ENCODE results near the gene SLFN13.
A peak's percentile ranks its signal among the peaks of the same experiment; 100 is the strongest.
"Not testable (repeated sequence)": the region's sequence is repeated elsewhere in the genome, so short reads cannot be mapped to it uniquely, and the experiment has no call there.

Gene SLFN13

DNA sequence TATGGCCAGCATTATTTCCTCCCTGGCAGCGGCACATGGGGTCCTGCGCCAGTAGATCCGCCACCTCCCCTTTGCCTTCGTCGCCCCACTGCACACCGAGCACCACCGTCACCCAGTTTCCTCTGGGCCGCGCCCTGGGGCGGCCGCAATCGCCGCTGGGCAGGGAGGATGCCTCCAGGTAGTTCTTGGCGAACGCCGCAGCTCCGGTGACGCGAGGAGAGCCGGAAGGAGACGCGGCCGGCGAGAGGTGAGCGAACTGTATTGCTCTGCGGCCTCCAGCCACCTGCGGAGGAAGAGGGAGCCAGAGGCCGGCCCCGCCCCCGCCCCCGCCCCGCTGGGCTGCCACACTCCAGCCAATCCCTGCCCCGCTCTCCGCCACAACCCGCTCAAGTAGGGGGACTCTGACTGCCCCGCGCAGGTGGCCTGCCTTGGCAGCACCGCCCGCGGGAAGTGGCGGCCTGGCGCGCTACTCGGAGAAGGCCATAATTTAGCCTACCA lies 11.8 kb upstream of the SLFN13 start:
- peak; percentile 40 for DNase-seq (ENCODE audit: low read depth)
- TF ChIP-seq, protein P1, sequence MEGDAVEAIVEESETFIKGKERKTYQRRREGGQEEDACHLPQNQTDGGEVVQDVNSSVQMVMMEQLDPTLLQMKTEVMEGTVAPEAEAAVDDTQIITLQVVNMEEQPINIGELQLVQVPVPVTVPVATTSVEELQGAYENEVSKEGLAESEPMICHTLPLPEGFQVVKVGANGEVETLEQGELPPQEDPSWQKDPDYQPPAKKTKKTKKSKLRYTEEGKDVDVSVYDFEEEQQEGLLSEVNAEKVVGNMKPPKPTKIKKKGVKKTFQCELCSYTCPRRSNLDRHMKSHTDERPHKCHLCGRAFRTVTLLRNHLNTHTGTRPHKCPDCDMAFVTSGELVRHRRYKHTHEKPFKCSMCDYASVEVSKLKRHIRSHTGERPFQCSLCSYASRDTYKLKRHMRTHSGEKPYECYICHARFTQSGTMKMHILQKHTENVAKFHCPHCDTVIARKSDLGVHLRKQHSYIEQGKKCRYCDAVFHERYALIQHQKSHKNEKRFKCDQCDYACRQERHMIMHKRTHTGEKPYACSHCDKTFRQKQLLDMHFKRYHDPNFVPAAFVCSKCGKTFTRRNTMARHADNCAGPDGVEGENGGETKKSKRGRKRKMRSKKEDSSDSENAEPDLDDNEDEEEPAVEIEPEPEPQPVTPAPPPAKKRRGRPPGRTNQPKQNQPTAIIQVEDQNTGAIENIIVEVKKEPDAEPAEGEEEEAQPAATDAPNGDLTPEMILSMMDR (IDR thresholded peaks at IDR 0.05; ENCODE audit: low read depth, low read length, missing control alignments): no peak
- H3K4me3 ChIP-seq (ENCODE audit: low read depth, low read length): peak overlapping the region; percentile 41

DNA sequence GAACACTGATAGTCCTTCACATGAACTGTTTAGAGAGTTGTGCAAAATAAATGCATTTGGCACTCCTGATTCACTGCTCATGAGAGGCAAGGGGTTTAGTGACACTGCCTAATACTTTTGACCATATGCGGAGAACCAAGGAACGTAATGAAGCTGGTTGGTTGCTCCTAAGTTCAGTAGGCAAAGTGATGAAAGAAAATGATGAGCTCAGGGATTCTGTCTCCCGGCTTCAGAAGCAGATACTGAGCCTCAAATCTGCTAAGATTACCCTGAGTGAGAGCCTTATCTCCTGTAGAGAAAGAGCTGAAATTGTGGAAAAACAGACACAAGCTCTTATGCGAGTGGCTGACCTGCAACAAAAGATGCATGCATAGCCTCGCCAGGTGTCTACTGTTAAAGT lies 5.5 kb upstream of the SLFN13 start:
- not testable (repeated sequence) for DNase-seq (ENCODE audit: low read depth); H3K4me3 ChIP-seq (ENCODE audit: low read depth, low read length)

DNA sequence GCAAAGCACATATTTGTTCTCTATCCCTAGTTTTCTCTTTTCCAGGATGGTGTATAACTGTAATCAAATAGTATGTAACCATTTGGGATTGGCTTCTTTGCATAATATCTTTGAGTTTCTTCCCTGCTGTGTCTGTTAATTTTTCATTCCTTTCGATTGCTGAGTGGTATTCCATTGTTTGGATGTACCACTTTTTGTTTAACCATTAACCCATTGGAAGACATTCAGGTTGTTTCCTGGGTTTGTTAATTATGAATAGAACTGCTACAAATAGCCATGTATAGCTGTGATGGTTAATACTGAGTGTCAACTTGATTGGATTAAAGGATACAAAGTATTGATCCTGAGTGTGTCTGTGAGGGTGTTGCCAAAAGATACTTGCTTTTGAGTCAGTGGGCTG lies 4.6 kb upstream of the SLFN13 start:
- no peak for DNase-seq (ENCODE audit: low read depth)
- H3K4me3 ChIP-seq (ENCODE audit: low read depth, low read length): no peak overlapping the region
- TF ChIP-seq, protein P1 (IDR thresholded peaks at IDR 0.05; ENCODE audit: low read depth, low read length, missing control alignments): no peak

DNA sequence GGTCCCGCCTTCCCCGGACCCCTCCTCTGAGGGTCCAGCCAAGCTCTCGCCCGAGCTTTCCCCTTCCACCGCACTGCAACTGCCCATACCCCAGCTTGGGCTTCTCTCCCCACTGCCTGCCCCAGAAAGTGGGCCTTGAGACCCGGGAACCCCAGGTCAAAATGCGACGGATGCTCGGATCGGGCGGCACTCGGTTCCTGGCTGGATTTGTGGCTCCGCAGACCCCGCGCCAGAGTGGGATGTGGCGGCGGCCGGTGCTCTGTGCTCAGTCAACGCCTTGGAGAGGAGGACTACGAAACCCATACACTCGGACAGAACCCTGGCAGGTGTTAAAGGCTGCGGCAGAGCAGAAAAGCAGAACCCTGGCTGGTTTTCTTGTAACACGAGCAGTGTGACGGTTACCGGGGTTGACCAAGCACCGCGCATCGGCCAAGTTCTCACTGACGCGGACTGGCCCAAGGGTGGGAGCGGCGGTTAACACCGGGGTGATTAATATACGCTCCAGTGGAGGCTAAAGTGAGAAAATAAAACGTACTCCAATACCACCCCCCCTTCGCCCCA lies 885 bp upstream of the SLFN13 start:
- H3K4me3 ChIP-seq (ENCODE audit: low read depth, low read length): peak overlapping the region; percentile 91
- no peak for DNase-seq (ENCODE audit: low read depth)
- TF ChIP-seq, protein P1 (IDR thresholded peaks at IDR 0.05; ENCODE audit: low read depth, low read length, missing control alignments): no peak

DNA sequence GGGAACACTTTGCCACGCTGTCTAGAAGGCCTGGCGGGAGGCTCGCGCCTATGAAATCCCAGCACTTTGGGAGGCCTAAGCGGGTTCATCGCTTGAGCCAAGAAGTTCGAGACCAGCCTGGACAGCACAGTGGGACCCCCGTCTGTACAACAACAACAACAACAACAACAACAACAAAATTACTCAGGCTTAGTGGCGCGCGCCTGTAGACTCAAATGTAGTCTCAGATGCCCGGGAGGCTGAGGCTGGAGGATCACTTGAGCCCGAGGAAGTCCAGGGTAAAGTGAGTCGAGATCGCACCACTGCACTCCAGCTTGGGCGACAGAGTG lies 297 bp upstream of the SLFN13 start:
- TF ChIP-seq, protein P1 (IDR thresholded peaks at IDR 0.05; ENCODE audit: low read depth, low read length, missing control alignments): no peak
- DNase-seq (ENCODE audit: low read depth): no peak
- H3K4me3 ChIP-seq (ENCODE audit: low read depth, low read length): peak overlapping the region; percentile 91

DNA sequence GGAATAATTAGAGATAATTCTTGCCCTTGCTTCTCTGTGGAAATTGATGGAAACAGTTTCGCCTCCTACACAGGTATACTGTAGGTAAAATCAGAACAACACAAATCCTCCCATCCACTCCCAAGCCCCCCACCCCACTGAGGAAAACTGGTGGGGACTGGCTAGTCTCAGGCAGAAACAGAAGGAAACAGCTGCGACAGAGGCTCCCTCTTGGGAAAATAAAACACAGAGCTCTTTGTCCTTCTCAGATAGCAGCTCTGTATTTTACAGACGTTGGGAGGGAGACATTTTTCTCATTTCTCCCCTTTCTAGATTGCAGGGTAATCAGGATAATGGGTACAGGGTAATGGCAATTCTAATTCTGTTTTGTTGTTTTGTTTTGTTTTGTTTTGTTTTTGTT lies 1.1 kb downstream of the SLFN13 start:
- TF ChIP-seq, protein P1 (IDR thresholded peaks at IDR 0.05; ENCODE audit: low read depth, low read length, missing control alignments): no peak
- DNase-seq (ENCODE audit: low read depth): no peak
- H3K4me3 ChIP-seq (ENCODE audit: low read depth, low read length): peak overlapping the region; percentile 91

DNA sequence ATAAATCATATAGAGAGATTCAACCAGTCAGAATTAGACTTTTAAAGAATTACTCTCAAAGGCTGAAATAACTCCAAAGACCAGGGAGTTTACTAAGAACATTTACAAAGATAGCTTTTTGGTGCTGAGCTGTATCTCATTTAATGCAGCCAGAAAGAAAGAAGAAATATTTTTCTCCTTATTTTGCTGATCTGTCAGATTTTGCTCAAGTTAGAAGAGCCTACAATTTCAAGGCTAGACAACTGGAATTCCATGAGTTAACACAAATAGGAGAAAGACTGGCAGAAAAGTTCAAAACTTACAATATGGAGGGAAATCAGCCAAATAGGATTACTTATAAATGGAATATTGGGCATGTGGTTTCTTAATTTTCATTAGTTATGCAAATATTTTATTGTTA lies 10.1 kb downstream of the SLFN13 start:
- H3K4me3 ChIP-seq (ENCODE audit: low read depth, low read length): no peak overlapping the region
- TF ChIP-seq, protein P1 (IDR thresholded peaks at IDR 0.05; ENCODE audit: low read depth, low read length, missing control alignments): no peak
- DNase-seq (ENCODE audit: low read depth): no peak

Measured in GM12864 (cell line).